OCI-LY1 (cell line): ENCODE results near the gene GBP4.

Experiments
- EZH2 ChIP-seq: fragments of 200-600 bp; sonication (generic), shearing (Covaris generic); IDR thresholded peaks from 2 replicates; pipeline ENCODE4 v1.8.0; 2017; ENCODE audit warnings: borderline replicate concordance, mixed run types, mild to moderate bottlenecking, antibody characterized with exemption, low read length, moderate library complexity, mixed read lengths
- TF ChIP-seq, protein P1 (sequence below): fragments of 200-600 bp; sonication (generic), shearing (Covaris generic); IDR thresholded peaks from 2 replicates; pipeline ENCODE4 v1.5.1; 2017; ENCODE audit warnings: mild to moderate bottlenecking, antibody characterized with exemption, low read length, moderate library complexity, mixed read lengths

GRCh38 chr1:89142160-89142559 lies 56.6 kb downstream of the GBP4 start:
- TF ChIP-seq, protein P1, sequence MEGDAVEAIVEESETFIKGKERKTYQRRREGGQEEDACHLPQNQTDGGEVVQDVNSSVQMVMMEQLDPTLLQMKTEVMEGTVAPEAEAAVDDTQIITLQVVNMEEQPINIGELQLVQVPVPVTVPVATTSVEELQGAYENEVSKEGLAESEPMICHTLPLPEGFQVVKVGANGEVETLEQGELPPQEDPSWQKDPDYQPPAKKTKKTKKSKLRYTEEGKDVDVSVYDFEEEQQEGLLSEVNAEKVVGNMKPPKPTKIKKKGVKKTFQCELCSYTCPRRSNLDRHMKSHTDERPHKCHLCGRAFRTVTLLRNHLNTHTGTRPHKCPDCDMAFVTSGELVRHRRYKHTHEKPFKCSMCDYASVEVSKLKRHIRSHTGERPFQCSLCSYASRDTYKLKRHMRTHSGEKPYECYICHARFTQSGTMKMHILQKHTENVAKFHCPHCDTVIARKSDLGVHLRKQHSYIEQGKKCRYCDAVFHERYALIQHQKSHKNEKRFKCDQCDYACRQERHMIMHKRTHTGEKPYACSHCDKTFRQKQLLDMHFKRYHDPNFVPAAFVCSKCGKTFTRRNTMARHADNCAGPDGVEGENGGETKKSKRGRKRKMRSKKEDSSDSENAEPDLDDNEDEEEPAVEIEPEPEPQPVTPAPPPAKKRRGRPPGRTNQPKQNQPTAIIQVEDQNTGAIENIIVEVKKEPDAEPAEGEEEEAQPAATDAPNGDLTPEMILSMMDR: no peak
- TF ChIP-seq EZH2: no peak
